Gastrocnemius medialis (tissue), 4 donors: ENCODE data around the gene MAP3K6.

Experiments
- POLR2A ChIP-seq, 2 donors: fragments of 450-650 bp; IDR thresholded peaks; one replicate each; pipeline ENCODE4 v1.6.1; 2017; ENCODE audit warnings: antibody characterized with exemption in 2 of 2, mild to moderate bottlenecking in 2 of 2, moderate library complexity in 2 of 2
- TF ChIP-seq, protein P1 (sequence below), 5 experiments: fragments of 450-650 bp in 3 of 5; fragments of 200-600 bp in 2 of 5; sonication (generic) in 2 of 5; IDR thresholded peaks in 4 of 5; conservative IDR thresholded peaks in 1 of 5; 1 replicate in 4 of 5; 2 replicates in 1 of 5; pipeline ENCODE4 v1.5.1; 2016 to 2019; ENCODE audit warnings: antibody characterized with exemption in 5 of 5, mild to moderate bottlenecking in 3 of 5, moderate library complexity in 3 of 5

DNA sequence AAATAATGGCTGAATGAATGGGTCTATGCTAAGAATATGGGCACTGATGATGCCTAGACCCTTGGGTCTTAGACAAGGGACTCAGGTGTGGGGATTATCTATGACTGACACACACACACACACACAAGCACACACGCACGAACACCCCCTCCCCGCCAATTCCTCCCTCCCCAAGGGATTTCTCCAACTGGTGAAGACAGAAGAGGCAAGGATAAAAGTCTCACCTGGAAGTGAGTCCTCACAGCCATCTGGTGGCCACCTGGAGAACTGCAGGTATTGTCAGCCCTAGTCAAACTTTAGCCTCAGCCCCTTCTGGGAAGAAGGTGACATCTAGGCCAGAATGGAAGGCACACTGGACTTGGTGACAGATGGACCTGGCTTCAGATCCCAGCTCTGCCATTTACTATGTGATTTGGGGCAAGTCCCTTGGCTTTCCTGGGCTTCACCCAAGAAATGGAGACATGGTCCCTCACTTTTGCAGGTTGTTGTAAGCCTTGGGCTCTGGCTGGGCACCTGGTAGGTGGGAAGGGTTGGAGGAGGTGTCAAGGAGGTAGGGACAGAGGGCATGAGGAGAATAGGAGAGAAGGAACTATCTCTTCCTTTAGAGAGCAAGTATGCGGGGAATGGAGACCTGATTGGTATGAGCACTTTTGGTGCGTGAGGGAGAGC, 21.7 kb upstream of the MAP3K6 start:
- TF ChIP-seq, protein P1, sequence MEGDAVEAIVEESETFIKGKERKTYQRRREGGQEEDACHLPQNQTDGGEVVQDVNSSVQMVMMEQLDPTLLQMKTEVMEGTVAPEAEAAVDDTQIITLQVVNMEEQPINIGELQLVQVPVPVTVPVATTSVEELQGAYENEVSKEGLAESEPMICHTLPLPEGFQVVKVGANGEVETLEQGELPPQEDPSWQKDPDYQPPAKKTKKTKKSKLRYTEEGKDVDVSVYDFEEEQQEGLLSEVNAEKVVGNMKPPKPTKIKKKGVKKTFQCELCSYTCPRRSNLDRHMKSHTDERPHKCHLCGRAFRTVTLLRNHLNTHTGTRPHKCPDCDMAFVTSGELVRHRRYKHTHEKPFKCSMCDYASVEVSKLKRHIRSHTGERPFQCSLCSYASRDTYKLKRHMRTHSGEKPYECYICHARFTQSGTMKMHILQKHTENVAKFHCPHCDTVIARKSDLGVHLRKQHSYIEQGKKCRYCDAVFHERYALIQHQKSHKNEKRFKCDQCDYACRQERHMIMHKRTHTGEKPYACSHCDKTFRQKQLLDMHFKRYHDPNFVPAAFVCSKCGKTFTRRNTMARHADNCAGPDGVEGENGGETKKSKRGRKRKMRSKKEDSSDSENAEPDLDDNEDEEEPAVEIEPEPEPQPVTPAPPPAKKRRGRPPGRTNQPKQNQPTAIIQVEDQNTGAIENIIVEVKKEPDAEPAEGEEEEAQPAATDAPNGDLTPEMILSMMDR (IDR thresholded peaks at IDR 0.05 in 4 of 5, conservative IDR thresholded peaks at IDR 0.05 in 1 of 5), result peak; percentile 77 to 93 (median 89)
- no peak for TF ChIP-seq POLR2A (IDR thresholded peaks at IDR 0.05)
